Stimulated activated CD8-positive, alpha-beta memory T cell treated with anti-CD3 and anti-CD28 coated beads, Interleukin-7, amount 100 ng/mL, for 48 hours (primary cell): ENCODE results near the gene HRG.
A peak's percentile ranks its signal among the peaks of the same experiment; 100 is the strongest.
"Not testable (repeated sequence)": the region's sequence is repeated elsewhere in the genome, so short reads cannot be mapped to it uniquely, and the experiment has no call there.

ENCODE experiments used
- DNase-seq, 2 donors: peaks; one replicate each; pipeline ENCODE4 v3.0.0-alpha.2; 2020; ENCODE audit warnings: low read depth in 1 of 2; ENCODE audit errors: extremely low read depth in 1 of 2

The HRG gene, protein sequence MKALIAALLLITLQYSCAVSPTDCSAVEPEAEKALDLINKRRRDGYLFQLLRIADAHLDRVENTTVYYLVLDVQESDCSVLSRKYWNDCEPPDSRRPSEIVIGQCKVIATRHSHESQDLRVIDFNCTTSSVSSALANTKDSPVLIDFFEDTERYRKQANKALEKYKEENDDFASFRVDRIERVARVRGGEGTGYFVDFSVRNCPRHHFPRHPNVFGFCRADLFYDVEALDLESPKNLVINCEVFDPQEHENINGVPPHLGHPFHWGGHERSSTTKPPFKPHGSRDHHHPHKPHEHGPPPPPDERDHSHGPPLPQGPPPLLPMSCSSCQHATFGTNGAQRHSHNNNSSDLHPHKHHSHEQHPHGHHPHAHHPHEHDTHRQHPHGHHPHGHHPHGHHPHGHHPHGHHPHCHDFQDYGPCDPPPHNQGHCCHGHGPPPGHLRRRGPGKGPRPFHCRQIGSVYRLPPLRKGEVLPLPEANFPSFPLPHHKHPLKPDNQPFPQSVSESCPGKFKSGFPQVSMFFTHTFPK

DNA sequence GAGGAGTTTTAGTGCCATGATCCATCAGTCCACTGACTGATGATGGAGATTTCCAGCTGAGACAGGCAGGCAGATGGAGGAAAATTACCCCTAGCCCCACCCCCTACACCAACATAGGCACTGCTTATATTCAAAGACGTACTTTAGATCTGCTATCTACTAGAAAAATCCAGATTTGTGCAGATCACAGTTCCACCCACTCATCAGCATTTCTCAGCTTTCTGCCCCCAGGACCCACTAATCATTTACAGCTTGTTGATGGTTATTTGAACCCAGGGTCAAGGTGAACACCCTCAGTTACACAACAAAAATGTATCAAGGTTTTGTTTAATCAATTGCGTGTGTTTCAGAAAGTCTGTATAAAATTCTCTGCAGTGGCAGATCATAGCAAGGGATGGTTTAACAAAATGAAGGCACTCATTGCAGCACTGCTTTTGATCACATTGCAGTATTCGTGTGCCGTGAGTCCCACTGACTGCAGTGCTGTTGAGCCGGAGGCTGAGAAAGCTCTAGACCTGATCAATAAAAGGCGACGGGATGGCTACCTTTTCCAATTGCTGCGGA is at the start of gene HRG:
Gene HRG (plus strand): TSS at position 390 of the 564 bp plus-strand sequence. CDS start 18 bp downstream, at position 408.
- no peak for DNase-seq

DNA sequence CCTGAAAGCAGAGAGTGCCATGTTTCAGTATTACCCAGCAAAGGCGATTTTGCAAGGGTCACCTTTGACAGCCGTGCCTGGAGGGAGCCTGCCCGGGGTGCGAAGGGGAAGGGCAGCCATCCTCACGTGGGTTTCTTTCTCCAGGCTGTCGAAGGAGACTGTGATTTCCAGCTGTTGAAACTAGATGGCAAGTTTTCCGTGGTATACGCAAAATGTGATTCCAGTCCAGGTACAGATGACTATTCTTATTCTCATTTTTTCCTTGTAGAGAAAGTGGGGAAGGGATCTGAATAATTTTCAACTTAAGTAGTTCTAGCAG is 49.6 kb upstream of the HRG start:
- no peak for DNase-seq

DNA sequence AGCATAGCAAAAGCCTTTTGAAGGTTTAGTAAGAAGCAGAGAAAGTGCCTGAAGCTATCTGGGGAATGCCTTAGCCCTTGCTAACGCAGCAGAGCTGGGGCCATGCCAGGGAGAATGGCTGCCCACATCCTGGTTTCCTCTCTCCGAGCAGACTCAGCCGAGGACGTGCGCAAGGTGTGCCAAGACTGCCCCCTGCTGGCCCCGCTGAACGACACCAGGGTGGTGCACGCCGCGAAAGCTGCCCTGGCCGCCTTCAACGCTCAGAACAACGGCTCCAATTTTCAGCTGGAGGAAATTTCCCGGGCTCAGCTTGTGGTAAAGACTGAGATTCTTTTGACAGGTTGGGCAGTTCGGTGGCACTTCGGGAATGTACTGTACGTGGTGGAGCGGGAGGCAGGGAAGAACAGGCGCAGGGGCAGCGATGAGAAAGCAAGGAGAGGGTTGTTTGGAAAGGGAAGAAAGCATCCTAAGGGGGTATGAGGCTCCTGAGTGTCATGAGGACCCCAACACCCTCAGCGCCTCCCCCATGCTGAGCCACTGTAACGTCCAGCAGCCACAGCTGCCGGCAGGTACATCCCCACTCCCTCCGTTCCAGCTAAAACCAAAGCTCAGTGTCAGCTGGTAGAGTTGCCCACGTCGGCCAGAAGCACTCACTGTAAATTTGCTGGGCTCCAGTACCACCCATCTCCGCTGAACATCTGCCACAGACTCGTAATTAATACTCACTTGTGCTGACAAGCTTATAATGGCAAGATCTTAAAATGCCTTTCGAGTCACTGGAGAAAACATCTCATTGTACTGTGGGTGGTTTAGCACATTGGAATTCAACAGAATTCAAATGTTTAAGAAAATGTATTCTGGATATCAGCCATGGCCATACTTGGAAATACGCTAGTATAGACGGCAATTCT is 48.5 kb upstream of the HRG start:
- DNase-seq, result peak; percentile 76 to 82

DNA sequence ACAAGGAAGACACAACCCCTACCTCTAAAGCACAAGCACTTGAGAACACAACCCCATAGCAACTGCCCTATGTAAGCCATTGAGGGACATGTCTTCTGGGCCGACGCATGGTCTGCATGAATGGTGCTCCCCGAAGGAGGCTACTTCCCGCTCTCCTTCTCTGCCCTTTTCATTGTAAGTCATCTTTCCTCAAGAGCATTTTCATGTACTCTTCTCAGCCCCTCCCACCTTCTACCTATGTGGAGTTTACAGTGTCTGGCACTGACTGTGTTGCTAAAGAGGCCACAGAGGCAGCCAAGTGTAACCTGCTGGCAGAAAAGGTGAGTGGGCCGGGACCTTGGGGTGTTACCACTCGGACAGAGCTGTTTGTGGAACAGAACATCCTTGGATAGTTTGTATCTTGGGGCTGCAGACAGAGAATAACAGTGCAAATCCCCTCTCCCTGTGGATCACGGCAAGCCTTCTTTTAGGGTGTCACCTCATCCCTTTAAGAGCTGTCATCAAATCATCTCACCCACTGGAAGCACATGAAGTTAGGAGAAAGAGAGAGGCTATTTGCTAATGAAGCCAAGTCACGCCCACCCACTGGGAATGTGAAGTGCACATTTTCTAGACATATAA is 47.4 kb upstream of the HRG start:
- no peak for DNase-seq

DNA sequence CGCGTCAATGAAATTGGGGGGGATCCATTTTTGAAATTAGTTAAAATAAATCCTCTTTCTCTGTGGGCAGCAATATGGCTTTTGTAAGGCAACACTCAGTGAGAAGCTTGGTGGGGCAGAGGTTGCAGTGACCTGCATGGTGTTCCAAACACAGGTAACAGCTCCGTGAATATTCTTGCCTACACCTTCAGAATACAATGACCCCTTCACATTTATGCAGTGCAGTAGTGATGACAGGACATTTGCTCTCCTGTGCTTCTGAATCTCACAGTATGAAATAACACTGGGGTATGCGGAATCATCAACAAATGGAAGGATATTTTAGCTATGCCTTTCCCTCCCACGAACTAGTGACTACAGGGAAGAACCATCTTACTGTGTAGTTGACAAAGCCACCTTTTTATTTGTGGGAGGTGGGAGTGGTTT is 46.0 kb upstream of the HRG start:
- DNase-seq, result no peak

DNA sequence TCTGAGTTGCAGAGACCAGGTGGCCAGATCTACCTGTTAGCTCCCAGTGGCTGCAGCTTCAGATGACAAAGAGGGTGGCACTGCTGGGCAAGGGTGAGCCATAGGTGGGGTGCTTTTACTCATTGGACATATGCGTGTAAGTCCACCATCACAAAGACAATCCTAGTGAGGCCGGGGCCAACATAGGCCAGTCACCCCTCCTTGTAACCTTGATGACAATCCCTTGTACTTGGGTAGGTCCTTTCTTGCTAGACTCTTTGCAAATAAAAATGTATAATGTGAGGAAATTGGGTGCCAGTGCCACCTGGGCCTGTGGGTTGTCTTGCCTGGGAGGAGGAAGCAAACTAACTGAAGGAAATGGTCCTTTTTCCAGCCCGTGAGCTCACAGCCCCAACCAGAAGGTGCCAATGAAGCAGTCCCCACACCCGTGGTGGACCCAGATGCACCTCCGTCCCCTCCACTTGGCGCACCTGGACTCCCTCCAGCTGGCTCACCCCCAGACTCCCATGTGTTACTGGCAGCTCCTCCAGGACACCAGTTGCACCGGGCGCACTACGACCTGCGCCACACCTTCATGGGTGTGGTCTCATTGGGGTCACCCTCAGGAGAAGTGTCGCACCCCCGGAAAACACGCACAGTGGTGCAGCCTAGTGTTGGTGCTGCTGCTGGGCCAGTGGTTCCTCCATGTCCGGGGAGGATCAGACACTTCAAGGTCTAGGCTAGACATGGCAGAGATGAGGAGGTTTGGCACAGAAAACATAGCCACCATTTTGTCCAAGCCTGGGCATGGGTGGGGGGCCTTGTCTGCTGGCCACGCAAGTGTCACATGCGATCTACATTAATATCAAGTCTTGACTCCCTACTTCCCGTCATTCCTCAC is 45.4 kb upstream of the HRG start:
- DNase-seq, result no peak

DNA sequence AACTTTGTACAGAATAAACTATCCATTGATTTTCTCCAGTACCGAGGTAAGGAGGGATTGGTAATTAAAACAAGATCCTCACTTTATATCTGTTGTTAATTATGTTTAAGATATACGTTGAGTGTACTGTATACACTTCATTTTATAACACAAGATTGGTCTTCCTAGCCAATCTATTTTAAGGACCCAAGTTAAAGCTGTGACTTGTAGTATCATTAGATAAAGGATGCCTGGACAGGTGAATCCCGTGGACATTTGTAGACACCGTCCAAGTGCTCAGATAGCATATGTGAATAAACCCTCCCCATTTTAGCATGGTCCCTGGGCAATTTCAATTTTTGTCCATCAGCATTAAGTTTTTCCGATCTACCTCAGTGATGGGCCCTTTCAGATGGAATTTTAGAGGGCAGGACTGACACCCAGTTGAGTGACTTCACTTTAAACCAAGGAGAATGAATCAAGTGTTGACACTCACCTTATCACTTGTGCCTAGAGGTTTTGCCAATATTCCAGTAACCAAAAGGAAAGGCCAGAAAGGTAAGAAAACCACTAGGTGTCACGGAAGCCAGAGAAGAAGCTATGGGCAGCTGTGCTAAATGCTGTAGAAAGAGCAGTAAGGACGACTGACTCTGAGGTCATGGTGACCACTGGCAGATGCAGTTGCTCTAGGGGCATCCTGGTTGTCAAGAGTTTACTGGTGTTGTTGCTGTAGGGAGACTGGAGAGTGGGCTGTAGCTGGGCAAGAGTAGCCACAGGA is 43.7 kb upstream of the HRG start:
- DNase-seq, result no peak

DNA sequence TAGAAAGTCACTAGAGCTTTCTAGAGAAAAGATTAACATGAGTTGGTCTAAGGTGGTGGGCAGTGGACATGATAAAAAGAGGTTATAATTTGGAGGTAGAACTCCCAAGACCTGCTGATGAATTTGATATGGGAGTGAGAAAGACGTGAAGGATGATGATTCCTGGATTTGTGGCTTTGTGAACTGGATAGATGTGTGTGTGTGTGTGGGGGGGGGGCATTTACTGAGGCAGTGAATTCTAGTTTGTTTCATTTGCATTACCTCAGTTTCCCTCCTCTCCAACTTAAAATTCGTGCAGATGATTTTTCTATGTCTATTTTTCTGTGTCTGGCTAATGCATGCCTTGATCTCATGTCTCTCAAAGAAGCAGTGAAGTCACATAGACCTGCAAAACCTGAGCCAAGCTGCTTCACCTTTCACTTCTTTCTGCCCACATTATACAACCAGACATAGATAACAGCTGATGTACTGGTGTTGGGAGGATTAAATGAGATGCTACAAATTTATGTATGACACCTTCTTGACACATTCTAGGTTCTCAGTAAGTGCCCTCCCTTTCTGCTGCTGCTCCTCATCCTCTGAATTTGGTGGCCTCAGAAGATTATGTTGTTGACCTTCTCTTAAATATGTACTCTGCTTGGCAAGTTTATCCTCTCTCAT is 43.0 kb upstream of the HRG start:
- no peak for DNase-seq

DNA sequence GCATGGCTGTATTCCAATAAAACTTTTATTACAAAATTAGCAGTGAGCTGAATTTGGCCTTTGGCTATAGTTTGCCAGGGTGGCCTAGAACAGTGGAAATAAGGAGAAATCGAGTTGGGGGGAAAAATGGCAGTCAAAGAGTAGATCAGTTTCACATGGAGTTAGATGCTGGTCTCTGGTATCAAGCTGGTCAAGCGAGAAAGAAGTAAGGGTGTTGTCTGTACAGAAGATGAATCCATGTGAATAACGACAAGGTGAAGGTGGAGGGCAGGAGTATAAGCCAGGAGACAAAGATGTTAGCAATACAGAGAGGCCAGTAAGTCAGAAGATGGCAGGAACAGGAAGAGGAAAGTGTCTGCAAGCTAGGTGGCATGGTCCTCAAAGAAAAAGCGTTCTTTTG is 41.2 kb upstream of the HRG start:
- no peak for DNase-seq

DNA sequence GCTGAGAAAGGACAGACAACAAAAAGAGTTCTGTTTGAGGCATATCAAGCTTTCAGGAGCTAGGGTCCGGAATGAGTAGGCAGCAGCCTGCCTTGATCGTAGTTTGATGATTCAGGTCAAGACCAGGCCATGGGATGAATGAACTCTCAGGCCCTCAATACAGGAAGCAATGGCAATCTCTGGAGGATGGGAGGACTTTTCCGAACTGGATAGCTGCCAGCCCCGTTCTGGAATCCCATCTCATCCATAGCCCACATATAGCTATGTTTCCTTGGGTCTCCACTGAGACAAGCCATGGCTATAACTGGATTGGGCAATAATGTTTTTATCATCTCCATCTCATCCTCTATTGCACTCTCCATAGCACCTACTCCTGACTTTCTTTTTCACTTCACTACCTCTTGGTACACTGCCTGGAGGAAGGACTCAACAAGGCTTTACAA is 40.2 kb upstream of the HRG start:
- DNase-seq, result no peak

DNA sequence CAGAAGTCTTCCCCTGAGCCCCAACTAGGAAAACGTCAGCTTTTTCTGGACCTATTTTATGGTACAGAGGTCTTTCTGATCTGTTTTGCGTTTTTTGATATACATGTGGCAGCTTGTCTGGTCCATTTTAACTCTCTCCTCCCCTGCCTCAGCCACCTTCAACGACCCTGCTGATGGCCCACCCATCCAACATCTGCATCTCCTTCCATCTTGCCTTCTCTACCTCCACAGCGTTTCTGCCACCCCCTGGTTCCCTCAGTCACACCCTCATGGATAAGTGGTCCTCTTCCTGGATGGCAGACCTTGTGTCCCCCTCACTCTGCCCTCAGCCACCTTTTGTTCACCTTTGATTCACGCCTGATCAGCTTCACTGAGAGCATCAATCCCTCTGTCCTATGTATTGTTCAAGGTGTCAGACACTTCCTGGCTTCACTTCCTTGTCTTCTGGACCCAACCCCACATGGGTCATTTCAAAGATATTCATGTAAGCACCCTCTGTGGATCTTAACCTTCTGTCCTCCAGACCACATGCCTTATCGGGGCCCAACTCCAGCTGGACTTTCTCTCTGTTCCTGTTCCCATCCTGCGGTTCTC is 39.5 kb upstream of the HRG start:
- DNase-seq, result no peak

DNA sequence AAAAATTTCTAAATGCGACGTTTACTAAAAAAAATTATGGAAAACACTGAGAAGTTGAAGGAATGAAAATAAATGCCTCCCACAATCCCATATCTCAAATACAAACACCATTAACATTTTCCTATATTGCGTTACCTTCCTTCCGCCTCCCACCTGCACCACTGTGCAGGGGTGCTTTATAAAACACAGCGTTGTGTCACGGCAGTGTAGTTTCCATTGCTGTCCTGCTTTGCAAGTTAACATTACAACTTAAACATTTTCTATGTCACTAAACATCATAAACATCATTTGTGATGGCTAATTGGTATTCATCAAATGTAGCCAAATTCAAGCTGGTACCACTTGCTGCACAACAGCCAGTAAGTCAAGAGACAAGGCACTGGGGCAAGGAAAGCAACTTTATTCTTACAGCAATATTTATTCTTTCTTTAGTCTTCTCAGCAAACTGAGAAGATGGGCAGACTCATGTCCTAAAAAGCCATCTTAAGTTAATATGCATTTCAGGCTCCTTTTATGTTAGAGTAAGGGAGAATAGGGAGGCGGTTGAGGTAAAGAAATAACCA is 37.9 kb upstream of the HRG start:
- DNase-seq, result no peak

DNA sequence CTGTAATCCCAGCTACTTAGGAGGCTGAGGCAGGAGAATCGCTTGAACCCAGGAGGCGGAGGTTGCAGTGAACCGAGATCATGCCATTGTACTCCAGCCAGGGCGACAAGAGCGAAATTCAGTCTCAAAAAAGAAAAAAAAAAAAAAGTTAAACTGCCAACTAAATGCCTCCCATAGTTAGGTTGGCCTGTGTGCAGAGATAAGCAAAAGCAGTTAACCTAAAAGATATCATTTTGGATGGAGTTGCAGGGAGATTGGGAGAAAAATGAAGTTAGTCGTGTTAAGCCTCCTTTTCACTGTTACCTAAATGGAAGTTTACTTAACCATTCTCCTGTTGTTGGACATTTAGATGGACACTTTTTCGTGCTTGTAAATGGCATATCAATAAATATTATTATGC is 37.1 kb upstream of the HRG start:
- no peak for DNase-seq

DNA sequence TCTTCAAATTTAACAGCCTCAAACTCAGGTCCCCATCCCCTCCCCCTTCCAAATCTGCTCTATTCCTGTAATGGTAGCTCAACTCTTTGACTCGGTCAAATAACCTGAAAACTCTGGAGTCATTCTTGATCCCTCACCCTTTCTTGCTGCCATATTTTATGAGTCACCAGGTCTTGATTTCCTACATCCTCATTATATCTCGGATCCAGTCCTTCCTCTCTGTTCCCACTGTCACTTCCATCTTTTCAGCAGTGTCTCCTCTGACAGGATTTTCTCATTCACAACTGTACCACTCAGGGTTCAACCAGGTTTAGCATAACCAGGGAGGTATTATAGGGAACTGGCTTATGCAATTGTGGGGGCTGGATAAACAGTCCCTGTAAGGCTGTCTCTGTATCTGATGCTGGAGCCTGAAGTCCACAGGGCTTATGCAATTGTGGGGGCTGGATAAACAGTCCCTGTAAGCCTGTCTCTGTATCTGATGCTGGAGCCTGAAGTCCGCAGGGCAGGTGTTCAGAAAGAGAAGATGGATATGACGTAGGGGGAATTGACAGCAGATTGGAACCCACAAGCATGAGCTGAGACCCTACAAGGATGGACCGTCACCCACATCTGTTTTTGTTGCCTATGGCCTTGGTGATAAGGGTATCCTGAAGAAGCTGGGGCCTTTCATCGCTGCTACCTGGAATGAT is 34.7 kb upstream of the HRG start:
- no peak for DNase-seq

DNA sequence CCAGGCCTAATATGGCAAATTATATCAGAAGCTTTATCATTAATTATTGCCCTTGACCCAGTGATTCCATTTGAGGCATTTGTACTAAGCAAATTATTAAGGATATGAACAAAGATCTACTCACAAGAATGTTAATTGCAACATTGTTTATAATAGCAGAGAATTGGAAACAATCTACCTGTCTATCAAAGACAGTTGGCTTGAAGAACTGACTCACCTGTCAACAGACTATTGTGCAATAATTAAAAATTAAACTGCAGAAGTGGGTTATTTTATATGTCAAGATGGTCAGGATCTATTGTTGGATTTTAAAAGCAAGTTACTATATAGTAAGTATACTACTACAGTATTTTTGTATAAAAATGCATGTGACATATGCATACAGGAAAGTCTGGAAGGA is 32.3 kb upstream of the HRG start:
- no peak for DNase-seq

DNA sequence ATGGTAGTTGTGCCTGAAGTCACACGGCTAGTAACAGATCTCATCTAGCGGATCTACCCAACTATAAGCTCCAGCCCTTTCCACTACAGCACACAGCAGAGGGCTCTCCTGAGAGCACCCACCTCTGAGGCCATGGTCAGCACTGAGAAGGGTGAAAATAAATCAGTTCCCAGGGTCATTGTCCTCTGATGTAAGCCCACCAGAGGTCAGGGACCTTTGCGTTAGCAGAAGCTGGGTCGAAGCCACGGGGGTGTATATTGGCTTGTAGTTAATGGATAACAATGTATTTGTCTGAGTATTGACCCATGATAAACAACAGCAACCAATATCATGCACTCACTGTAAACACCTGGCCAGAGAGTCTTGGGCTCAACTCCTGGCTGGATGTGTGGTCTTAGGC is 31.6 kb upstream of the HRG start:
- not testable (repeated sequence) for DNase-seq

DNA sequence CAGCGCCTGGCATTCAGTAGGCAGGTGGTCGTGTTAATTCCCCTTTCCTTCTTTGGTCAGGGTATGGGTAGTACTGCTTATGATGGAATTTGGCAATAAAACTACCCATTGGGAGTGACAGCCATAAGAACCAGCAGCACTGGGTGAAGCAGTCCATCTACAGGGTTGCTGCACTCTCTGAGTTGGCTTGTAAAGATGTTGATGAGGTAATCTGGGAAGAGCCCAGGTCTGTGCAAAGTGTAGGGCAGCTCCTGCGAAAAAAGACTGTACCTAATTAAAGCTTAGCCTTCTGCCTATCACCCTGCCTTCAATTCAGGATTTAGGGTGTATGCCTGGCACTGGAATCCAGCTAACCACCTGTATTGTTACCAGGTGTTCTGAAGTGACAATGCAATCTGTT is 30.3 kb upstream of the HRG start:
- no peak for DNase-seq

DNA sequence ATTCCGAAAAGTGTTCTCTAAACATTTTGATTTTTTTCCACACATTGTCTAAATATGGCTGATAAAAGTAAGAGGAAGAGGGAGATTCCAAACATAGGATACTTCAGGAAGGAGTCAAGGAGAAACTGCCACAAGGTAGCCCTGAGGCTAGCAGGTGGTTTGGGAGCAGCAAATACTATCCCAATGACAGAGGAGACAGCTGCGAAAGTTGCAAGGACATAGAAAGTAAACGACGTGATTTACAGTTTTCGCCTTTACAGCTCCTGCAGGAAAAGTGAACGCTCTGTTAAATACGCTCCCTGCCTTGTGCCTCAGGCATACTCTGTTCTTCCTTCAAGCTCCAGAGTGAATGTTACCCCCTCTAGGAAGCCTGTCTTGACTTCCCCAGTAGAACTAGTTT is 29.3 kb upstream of the HRG start:
- no peak for DNase-seq
